ENCODE results near the gene FBXL16. TPM values are rescaled to one million over a fixed set of nuclear protein-coding genes. Genes with fewer than 3 reads are reported as not detected.

Gene FBXL16
- total and polyA plus RNA-seq, 2 experiments from 2014 or later: 8.9 to 12.6 TPM

- H3K27me3 Mint-ChIP-seq (ENCODE audit: insufficient read depth, low read depth, poor library complexity): peaks cover 4% of the 10 kb centered on the region
- TF ChIP-seq STAT1 (IDR thresholded peaks at IDR 0.05; ENCODE audit: unreplicated experiment) (no peak), EZH2 (IDR thresholded peaks at IDR 0.05; ENCODE audit: low read depth, unreplicated experiment) (no peak), ETS1 (IDR thresholded peaks at IDR 0.05) (no peak), CTCF (conservative IDR thresholded peaks at IDR 0.05; ENCODE audit: low read depth in 2 of 2) (no peak)
- no peaks in the 10 kb centered on the region; the same call in 2 of the 3 replicates for H3K9me3 Mint-ChIP-seq
- no peaks in the 10 kb centered on the region for H3K36me3 ChIP-seq (ENCODE audit: insufficient read depth)
- H3K27ac ChIP-seq (ENCODE audit: low read depth): no peak overlapping the region
- DNase-seq (ENCODE audit: low spot score): no peak
- no peaks in the 10 kb centered on the region for H4K20me1 ChIP-seq (replicated peaks; ENCODE audit: insufficient read depth)
- no peaks in the 10 kb centered on the region for H3K79me2 ChIP-seq (replicated peaks; ENCODE audit: insufficient read depth)
- H3K27ac Mint-ChIP-seq: no peak overlapping the region
- H3F3A ChIP-seq (replicated peaks; ENCODE audit: low read depth): 0 out of 2 replicates have a peak, but pooled peaks cover 4% of the 10 kb centered on the region
- H2AFZ ChIP-seq: no peak overlapping the region
- H3K4me1 ChIP-seq (ENCODE audit: insufficient read depth): no peaks in the 10 kb centered on the region
- H3K4me1 Mint-ChIP-seq: no peaks in the 10 kb centered on the region
- no peak overlapping the region for H3K4me3 ChIP-seq
- peaks cover 8% of the 10 kb centered on the region; the same call in 1 of the 3 replicates for H3K36me3 Mint-ChIP-seq (ENCODE audit: low read depth)
- H3K4me3 Mint-ChIP-seq: no peak overlapping the region
- H3K9me2 ChIP-seq (ENCODE audit: insufficient read depth): no peaks in the 10 kb centered on the region
- H3K4me2 ChIP-seq: no peak overlapping the region
- no peaks in the 10 kb centered on the region for H3K27me3 ChIP-seq (ENCODE audit: insufficient read depth)
- no peak for ATAC-seq
Measured at GRCh38 chr16:662597-662996, 43.0 kb downstream of the FBXL16 start.

GRCh38 chr16:662095-662494 lies 43.5 kb downstream of the FBXL16 start:
- Histone ChIP-seq H3K27ac (ENCODE audit: low read depth) (no peak overlapping the region), H3K4me3 (no peak overlapping the region), H2AFZ (no peak overlapping the region), H3K9me2 (ENCODE audit: insufficient read depth) (no peaks in the 10 kb centered on the region), H4K20me1 (replicated peaks; ENCODE audit: insufficient read depth) (no peaks in the 10 kb centered on the region), H3K27me3 (ENCODE audit: insufficient read depth) (no peaks in the 10 kb centered on the region), H3K4me2 (no peak overlapping the region), H3K4me1 (ENCODE audit: insufficient read depth) (no peaks in the 10 kb centered on the region), H3F3A (replicated peaks; ENCODE audit: low read depth) (no peaks in the 10 kb centered on the region), H3K36me3 (ENCODE audit: insufficient read depth) (no peaks in the 10 kb centered on the region), H3K79me2 (replicated peaks; ENCODE audit: insufficient read depth) (no peaks in the 10 kb centered on the region)
- no peak overlapping the region for H3K27ac Mint-ChIP-seq
- ATAC-seq: no peak
- no peaks in the 10 kb centered on the region for H3K9me3 Mint-ChIP-seq
- H3K36me3 Mint-ChIP-seq (ENCODE audit: low read depth): peaks cover 8% of the 10 kb centered on the region; the same call in 1 of the 3 replicates
- peaks cover 4% of the 10 kb centered on the region for H3K27me3 Mint-ChIP-seq (ENCODE audit: insufficient read depth, low read depth, poor library complexity)
- H3K4me1 Mint-ChIP-seq: no peaks in the 10 kb centered on the region
- no peak overlapping the region for H3K4me3 Mint-ChIP-seq
- no peak for DNase-seq (ENCODE audit: low spot score)
- TF ChIP-seq ETS1 (IDR thresholded peaks at IDR 0.05) (no peak), EZH2 (IDR thresholded peaks at IDR 0.05; ENCODE audit: low read depth, unreplicated experiment) (no peak), POLR2AphosphoS5 (IDR thresholded peaks at IDR 0.05; ENCODE audit: low read depth) (no peak), JUNB (IDR thresholded peaks at IDR 0.05; ENCODE audit: unreplicated experiment) (no peak), CREB1 (CRISPR knock-in tag; IDR thresholded peaks at IDR 0.05; ENCODE audit: low read depth) (no peak), ZNF114 (CRISPR knock-in tag; IDR thresholded peaks at IDR 0.05) (no peak), REST (IDR thresholded peaks at IDR 0.05; ENCODE audit: unreplicated experiment) (no peak), STAT1 (IDR thresholded peaks at IDR 0.05; ENCODE audit: unreplicated experiment) (no peak)

All from GM23338 (cell line).